ENCODE measurements around the gene ZNF516.

- TF ChIP-seq CTCF (IDR thresholded peaks at IDR 0.05; ENCODE audit: low read depth, low read length, missing input control) (no peak), REST (IDR thresholded peaks at IDR 0.05) (no peak), YY1 (IDR thresholded peaks at IDR 0.05) (no peak), JUND (IDR thresholded peaks at IDR 0.05) (no peak), GABPA (IDR thresholded peaks at IDR 0.05 in 1 of 2, conservative IDR thresholded peaks at IDR 0.05 in 1 of 2) (no peak), HNF4A (conservative IDR thresholded peaks at IDR 0.05) (no peak), MAX (IDR thresholded peaks at IDR 0.05) (no peak), TAF1 (conservative IDR thresholded peaks at IDR 0.05) (no peak), RAD21 (IDR thresholded peaks at IDR 0.05) (no peak), RXRA (IDR thresholded peaks at IDR 0.05) (no peak), ATF3 (IDR thresholded peaks at IDR 0.05) (no peak), SP1 (IDR thresholded peaks at IDR 0.05) (no peak), ZBTB33 (IDR thresholded peaks at IDR 0.05) (no peak)
These were observed 137.3 kb downstream of the ZNF516 start for GRCh38 chr18:76357585-76358260.

Measured in liver (tissue), 3 donors.